CD4-positive, alpha-beta T cell (primary cell): ENCODE data around the gene PIR. TPM values are rescaled to one million over a fixed set of nuclear protein-coding genes. Genes with fewer than 3 reads are reported as not detected.

Experiments
- ATAC-seq: fragments of 200-7000 bp; cut with Tn5 transposase; one replicate; pipeline ENCODE4 v1.10.0; 2022; ENCODE audit warnings: mild to moderate bottlenecking; ENCODE audit not compliant: poor library complexity
- CTCF ChIA-PET: fragments of 350-600 bp; sonication (Branson Sonifier 250); formaldehyde crosslinking; loops from one replicate; lab custom pipeline; 2021; ENCODE audit warnings: antibody characterized with exemption, inconsistent platforms; lab: Charles Lee
- POLR2A ChIA-PET: fragments of 350-600 bp; sonication (Branson Sonifier 250); formaldehyde crosslinking; loops from one replicate; lab custom pipeline; 2021; ENCODE audit warnings: antibody characterized with exemption, inconsistent platforms; lab: Charles Lee
- DNase-seq, 14 experiments: peaks; one replicate each; pipeline ENCODE4 v3.0.0-alpha.2; 2013 to 2020; ENCODE audit warnings: mixed read lengths in 2 of 14
- H3K27ac ChIP-seq, 2 donors: one replicate each; pipeline versions ENCODE4 v1.5.1 to v1.7.0; 2013; ENCODE audit warnings: low read length in 2 of 2, low read depth in 1 of 2, mild to moderate bottlenecking in 1 of 2
- H3K27me3 ChIP-seq, 2 experiments: 1 replicate in 1 of 2; 2 replicates in 1 of 2; pipeline versions ENCODE4 v1.6.1 to v1.7.0; 2013; ENCODE audit warnings: low read length in 2 of 2, control low read depth in 1 of 2, mild to moderate bottlenecking in 1 of 2, moderate library complexity in 1 of 2; ENCODE audit not compliant: insufficient read depth in 2 of 2, control insufficient read depth in 1 of 2
- H3K36me3 ChIP-seq: one replicate; pipeline ENCODE4 v1.6.1; 2013; ENCODE audit warnings: low read length, control low read depth; ENCODE audit not compliant: insufficient read depth
- H3K4me1 ChIP-seq: one replicate; pipeline ENCODE4 v1.6.1; 2013; ENCODE audit warnings: low read length, control low read depth; ENCODE audit not compliant: insufficient read depth
- H3K4me3 ChIP-seq: one replicate; pipeline ENCODE4 v1.5.1; 2013; ENCODE audit warnings: mild to moderate bottlenecking, low read length, moderate library complexity
- H3K9me3 ChIP-seq, 2 experiments: 1 replicate in 1 of 2; 2 replicates in 1 of 2; pipeline versions ENCODE4 v1.6.1 to v1.7.0; 2013; ENCODE audit warnings: low read length in 2 of 2, mild to moderate bottlenecking in 2 of 2, control low read depth in 1 of 2, moderate library complexity in 1 of 2; ENCODE audit not compliant: control insufficient read depth in 1 of 2, insufficient read depth in 1 of 2
- H3K27ac Mint-ChIP-seq: one replicate; pipeline ENCODE4 v1.8.0; 2020; ENCODE audit warnings: mixed read lengths
- H3K27me3 Mint-ChIP-seq: one replicate; pipeline ENCODE4 v1.8.0; 2021; ENCODE audit warnings: mixed read lengths
- H3K36me3 Mint-ChIP-seq: one replicate; pipeline ENCODE4 v1.8.0; 2021; ENCODE audit warnings: low read depth, mixed read lengths
- H3K4me1 Mint-ChIP-seq: one replicate; pipeline ENCODE4 v1.8.0; 2021; ENCODE audit warnings: low read depth, mixed read lengths
- H3K4me3 Mint-ChIP-seq: one replicate; pipeline ENCODE4 v1.8.0; 2020; ENCODE audit warnings: mild to moderate bottlenecking, mixed read lengths
- H3K9me3 Mint-ChIP-seq: one replicate; pipeline ENCODE4 v1.8.0; 2020; ENCODE audit warnings: mixed read lengths
- CTCF ChIP-seq: fragments of 200-600 bp; IDR thresholded peaks from one replicate; pipeline ENCODE4 v1.8.0; 2022; ENCODE audit warnings: antibody characterized with exemption, mild to moderate bottlenecking
- intact Hi-C, 2 experiments: fragments of 100-400 bp; cut with DNase I in 1 of 2; cut with micrococcal nuclease in 1 of 2; formaldehyde crosslinking; loops; one replicate each; pipeline versions ENCODE4 v1.15.1 to v1.9.0; 2023 to 2025; cut with DNase I, micrococcal nuclease
- total RNA-seq, 174 experiments: library from RNA in 2 of 174; stranded (reverse) in 2 of 174; gene quantifications; one replicate each; pipeline ENCODE4 v1.2.3 and lab custom pipeline; 2021 to 2026

PIR gene
- total RNA-seq, 2 experiments from 2014 or later = not detected

- H3K9me3 ChIP-seq = no peaks in the 10 kb centered on the region
- H3K36me3 Mint-ChIP-seq = no peaks in the 10 kb centered on the region
- ChIA-PET CTCF (no interaction called here), POLR2A (no interaction called here)
- no peak for TF ChIP-seq CTCF
- H3K27ac Mint-ChIP-seq = no peak within 1 kb of the TSS
- H3K27me3 ChIP-seq = no peaks in the 10 kb centered on the region
- DNase-seq = no peak
- no peaks in the 10 kb centered on the region for H3K4me1 ChIP-seq
- H3K27me3 Mint-ChIP-seq = peaks cover 18% of the 10 kb centered on the region
- H3K4me3 ChIP-seq = no peak within 1 kb of the TSS
- H3K4me3 Mint-ChIP-seq = no peak within 1 kb of the TSS
- H3K4me1 Mint-ChIP-seq = no peaks in the 10 kb centered on the region
- no peak within 1 kb of the TSS for H3K27ac ChIP-seq
- intact Hi-C loops = no loop called here
- no peaks in the 10 kb centered on the region for H3K36me3 ChIP-seq
- no peak for ATAC-seq
- no peaks in the 10 kb centered on the region for H3K9me3 Mint-ChIP-seq
These were observed 108.8 kb downstream of the PIR start, which contains the start of gene VEGFD for GRCh38 chrX:15384304-15384703. TSS of gene VEGFD (minus strand) at chrX:15384413. CDS start at chrX:15383946, 467 bp downstream.

GRCh38 chrX:15382813-15383212 is 110.3 kb downstream of the PIR start:
- Mint-ChIP-seq H3K9me3 (no peaks in the 10 kb centered on the region), H3K4me1 (no peaks in the 10 kb centered on the region), H3K4me3 (no peak overlapping the region), H3K27me3 (peaks cover 18% of the 10 kb centered on the region), H3K27ac (no peak overlapping the region), H3K36me3 (no peaks in the 10 kb centered on the region)
- Histone ChIP-seq H3K27me3 (no peaks in the 10 kb centered on the region), H3K4me1 (no peaks in the 10 kb centered on the region), H3K27ac (no peak overlapping the region), H3K4me3 (no peak overlapping the region), H3K36me3 (no peaks in the 10 kb centered on the region), H3K9me3 (no peaks in the 10 kb centered on the region)
- no peak for ATAC-seq
- no peak for TF ChIP-seq CTCF
- ChIA-PET POLR2A (no interaction called here), CTCF (interaction anchor here (0.7 to 1.6 kb wide), 2 partner anchors 18 to 1162 kb away, joined by 3 read pairs; no protein-coding TSS in a partner anchor)
- intact Hi-C loops = no loop called here
- DNase-seq = no peak

- ChIA-PET CTCF (no interaction called here), POLR2A (no interaction called here)
- Mint-ChIP-seq H3K36me3 (no peaks in the 10 kb centered on the region), H3K9me3 (no peaks in the 10 kb centered on the region), H3K27me3 (peaks cover 7% of the 10 kb centered on the region), H3K4me3 (no peak overlapping the region), H3K27ac (no peak overlapping the region), H3K4me1 (no peaks in the 10 kb centered on the region)
- DNase-seq = no peak
- intact Hi-C loops = no loop called here
- Histone ChIP-seq H3K4me3 (no peak overlapping the region), H3K27ac (no peak overlapping the region), H3K36me3 (no peaks in the 10 kb centered on the region), H3K4me1 (no peaks in the 10 kb centered on the region), H3K9me3 (no peaks in the 10 kb centered on the region), H3K27me3 (no peaks in the 10 kb centered on the region)
- no peak for TF ChIP-seq CTCF
- no peak for ATAC-seq
These were observed 116.2 kb downstream of the PIR start for GRCh38 chrX:15376956-15377355.
